HEK293 (cell line): ENCODE data around the gene MKI67.

Experiments
- KLF17 ChIP-seq: fragments of 450-650 bp; formaldehyde crosslinking; IDR thresholded peaks from 2 replicates; pipeline ENCODE4 v1.5.1; 2016; ENCODE audit warnings: missing biosample characterization, missing genetic modification characterization
- ZBTB49 ChIP-seq: fragments of 450-650 bp; formaldehyde crosslinking; IDR thresholded peaks from 2 replicates; pipeline ENCODE4 v1.5.1; 2016; ENCODE audit warnings: missing biosample characterization, missing genetic modification characterization, low read depth
- ZBTB6 ChIP-seq: fragments of 450-650 bp; formaldehyde crosslinking; IDR thresholded peaks from 2 replicates; pipeline ENCODE4 v1.5.1; 2017; ENCODE audit warnings: missing biosample characterization, missing genetic modification characterization
- ZNF184 ChIP-seq: fragments of 450-650 bp; IDR thresholded peaks from 2 replicates; pipeline ENCODE4 v1.5.1; 2018; ENCODE audit warnings: missing biosample characterization, mild to moderate bottlenecking, missing genetic modification characterization
- TF ChIP-seq, protein P1 (sequence below): fragments of 450-650 bp; formaldehyde crosslinking; IDR thresholded peaks from 2 replicates; pipeline ENCODE4 v1.5.1; 2016; ENCODE audit warnings: missing biosample characterization, missing genetic modification characterization

GRCh38 chr10:128140425-128140824, 14.2 kb upstream of the MKI67 start:
- TF ChIP-seq, protein P1, sequence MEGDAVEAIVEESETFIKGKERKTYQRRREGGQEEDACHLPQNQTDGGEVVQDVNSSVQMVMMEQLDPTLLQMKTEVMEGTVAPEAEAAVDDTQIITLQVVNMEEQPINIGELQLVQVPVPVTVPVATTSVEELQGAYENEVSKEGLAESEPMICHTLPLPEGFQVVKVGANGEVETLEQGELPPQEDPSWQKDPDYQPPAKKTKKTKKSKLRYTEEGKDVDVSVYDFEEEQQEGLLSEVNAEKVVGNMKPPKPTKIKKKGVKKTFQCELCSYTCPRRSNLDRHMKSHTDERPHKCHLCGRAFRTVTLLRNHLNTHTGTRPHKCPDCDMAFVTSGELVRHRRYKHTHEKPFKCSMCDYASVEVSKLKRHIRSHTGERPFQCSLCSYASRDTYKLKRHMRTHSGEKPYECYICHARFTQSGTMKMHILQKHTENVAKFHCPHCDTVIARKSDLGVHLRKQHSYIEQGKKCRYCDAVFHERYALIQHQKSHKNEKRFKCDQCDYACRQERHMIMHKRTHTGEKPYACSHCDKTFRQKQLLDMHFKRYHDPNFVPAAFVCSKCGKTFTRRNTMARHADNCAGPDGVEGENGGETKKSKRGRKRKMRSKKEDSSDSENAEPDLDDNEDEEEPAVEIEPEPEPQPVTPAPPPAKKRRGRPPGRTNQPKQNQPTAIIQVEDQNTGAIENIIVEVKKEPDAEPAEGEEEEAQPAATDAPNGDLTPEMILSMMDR (tag by site-specific recombination) = no peak
- TF ChIP-seq ZBTB6 (no peak), ZNF184 (no peak), KLF17 (tag by site-specific recombination) (no peak), ZBTB49 (tag by site-specific recombination) (no peak)
